GM12801 (cell line): ENCODE measurements around the gene ABCC10.

ENCODE experiments used
- CTCF ChIP-seq: IDR thresholded peaks from one replicate; pipeline ENCODE4 v1.5.1; 2011; ENCODE audit warnings: control low read depth; ENCODE audit not compliant: insufficient read length; ENCODE audit errors: extremely low read depth

Gene ABCC10

DNA sequence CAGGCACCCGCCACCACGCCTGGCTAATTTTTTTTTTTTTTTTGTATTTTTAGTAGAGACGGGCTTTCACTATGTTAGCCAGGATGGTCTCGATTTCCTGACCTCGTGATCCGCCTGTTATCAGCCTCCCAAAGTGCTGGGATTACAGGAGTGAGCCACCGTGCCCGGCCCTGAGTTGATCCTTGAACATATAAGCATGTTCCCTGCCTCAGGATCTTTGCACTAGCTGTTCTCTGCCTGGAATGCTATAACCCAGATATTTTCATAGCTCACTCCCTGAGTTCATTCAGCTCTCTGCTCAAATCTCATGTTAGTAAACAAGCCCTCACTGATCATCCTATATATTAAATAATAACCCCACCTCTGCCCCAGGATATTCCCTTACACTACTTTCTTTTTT lies 37.0 kb downstream of the ABCC10 start:
- TF ChIP-seq CTCF = no peak

DNA sequence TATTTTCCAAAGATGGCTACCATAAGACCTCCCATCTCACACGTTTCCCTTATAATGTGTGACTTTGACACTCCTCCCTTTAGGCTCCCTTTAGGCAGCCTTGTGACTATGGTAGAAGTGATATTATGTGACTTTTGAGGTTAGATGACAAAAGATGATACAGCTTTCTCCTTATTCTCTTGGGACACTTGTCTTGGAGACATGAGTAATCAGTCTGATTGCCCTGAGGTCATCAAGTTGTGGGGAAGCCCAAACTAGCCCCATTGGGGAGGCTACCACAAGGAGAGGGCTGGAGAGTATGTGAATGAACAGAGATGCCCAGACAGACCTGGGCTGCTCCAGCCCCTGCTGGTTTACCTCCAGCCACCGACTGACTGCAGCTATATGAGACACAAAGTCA lies 38.6 kb downstream of the ABCC10 start:
- TF ChIP-seq CTCF = no peak

GRCh38 chr6:43467752-43468151 lies 40.4 kb downstream of the ABCC10 start:
- TF ChIP-seq CTCF = no peak

DNA sequence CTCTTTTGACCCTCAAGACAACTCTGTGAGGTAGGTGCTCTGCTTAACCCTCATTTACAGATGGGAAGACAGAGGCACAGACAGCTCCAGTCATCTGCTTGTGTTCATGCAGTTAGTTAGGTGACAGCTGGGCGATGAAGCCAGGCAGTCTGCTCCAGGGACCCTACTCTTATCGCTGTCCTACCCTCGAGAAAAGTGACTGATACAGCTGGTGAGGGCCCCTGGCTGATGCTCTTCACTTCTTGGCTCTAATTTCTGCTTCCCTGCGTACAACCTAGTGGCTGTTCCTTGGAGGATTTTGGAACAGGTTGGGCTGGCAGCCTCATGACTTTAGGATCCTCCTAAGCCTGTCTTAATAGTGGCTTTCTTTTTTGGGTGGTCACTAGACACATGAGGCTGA lies 40.9 kb downstream of the ABCC10 start:
- TF ChIP-seq CTCF = no peak

GRCh38 chr6:43468748-43469681 lies 41.7 kb downstream of the ABCC10 start:
- TF ChIP-seq CTCF = no peak

DNA sequence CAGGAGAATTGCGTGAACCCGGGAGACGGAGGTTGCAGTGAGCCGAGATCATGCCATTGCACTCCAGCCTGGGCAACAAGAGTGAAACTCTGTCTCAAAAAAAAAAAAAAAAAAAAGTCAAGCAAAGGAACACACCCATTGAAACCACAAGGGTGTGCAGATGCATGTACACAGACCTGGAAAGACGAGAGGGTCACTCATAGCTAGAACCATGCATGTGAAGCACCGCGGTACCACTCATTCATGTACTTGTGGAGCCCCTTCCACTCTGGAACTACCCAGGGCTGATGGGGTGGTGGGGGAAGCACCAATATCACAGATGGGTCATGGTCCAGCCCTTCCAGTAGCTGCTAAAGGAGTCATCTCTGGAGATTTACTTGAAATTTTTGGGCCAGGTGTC lies 42.6 kb downstream of the ABCC10 start:
- no peak for TF ChIP-seq CTCF

DNA sequence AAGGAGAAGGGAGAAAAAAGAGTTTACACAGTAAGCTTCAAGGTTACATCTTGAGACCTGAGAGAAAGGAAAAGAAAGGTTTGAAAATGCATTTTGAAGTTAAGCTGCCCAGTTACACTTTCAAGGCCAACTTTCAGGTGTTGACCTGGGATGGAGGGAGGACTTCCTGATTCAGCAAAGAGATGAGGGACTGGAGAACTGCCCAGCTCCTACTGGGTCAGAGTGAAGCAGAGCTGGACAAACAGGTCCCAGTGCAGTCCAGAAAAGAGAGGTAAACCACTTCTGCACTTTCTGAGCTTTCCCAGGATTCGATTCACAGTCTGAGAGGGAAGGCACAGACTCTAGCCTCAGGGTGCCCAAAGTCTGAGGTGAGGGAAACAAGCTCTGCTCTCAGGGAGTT lies 44.1 kb downstream of the ABCC10 start:
- no peak for TF ChIP-seq CTCF
